Activated CD8-positive, alpha-beta memory T cell treated with anti-CD3 and anti-CD28 coated beads, Interleukin-2, amount 50 U/mL, for 1 hour (primary cell): ENCODE data around the gene IL17A.
"Not testable (repeated sequence)": the region's sequence is repeated elsewhere in the genome, so short reads cannot be mapped to it uniquely, and the experiment has no call there.

Experiments used
- DNase-seq: peaks from one replicate; pipeline ENCODE4 v3.0.0-alpha.2; 2020; ENCODE audit errors: extremely low read depth

IL17A gene

DNA sequence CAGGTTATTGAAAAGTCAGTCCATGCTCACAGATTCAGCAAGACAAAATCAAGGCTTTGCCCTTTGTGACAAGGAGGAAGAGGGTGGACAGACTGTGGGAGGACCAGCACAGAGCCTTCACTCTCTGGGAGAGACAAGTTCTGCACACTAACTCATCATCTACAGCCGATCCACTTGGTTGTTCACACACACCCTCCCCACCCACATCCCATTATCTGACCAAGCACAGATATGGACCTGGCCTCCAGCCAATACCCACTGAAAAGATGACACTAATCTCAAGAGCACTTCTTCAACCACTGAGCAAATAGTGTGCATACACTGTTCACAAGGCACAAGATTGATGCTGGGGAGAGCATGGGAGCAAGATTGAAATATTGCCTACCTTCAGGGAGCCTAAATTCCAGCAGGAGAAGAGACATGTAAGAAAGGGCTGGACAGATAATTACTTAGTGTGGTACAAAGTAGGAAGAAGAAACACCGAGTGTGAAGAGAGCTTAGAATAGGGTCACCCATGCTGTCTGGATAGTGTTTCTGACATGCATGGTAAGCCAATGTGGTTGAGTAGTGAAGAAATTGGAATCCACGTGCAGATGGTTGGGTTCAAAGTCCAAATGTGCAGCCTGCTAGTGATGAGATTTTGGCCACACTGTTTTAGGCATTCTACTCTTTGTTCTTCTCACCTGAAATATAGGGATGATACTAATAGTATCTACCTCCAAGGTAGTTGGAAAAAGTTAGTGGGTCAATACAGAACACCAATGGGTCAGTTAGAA is 21.7 kb upstream of the IL17A start:
- DNase-seq = no peak

DNA sequence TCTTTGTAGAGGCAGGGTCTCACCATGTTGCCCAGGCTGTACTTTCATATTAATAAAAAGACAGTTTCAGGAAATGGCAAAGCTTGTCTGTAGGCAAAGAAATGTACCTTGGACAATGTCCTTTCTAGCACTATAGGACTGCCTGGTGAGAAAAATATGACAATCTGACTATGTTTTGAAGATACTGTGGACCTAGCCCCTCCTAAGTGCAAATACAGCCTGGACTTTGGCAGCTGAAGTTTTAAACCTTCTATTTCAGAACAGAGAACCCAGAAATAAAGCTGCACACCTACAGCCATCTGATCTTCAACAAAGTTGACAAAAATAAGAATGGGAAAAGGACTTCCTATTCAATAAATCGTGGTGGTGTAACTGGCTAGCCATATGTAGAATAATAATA is 18.9 kb upstream of the IL17A start:
- no peak for DNase-seq

DNA sequence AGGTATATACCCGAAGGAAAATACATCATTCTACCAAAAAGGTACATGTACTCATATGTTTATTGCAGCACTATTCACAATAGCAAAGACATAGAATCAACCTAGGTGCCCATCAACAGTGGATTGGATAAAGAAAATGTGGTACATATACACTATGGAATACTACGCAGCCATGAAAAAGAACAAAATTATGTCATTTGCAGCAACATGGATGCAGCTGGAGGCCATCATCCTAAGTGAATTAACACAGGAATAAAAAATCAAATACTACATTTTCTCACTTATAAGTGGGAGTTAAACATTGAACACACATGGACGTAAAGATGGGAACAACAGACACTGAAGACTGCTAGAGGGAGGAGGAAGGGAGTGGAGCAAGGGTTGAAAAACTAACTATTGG is 17.8 kb upstream of the IL17A start:
- DNase-seq = not testable (repeated sequence)

DNA sequence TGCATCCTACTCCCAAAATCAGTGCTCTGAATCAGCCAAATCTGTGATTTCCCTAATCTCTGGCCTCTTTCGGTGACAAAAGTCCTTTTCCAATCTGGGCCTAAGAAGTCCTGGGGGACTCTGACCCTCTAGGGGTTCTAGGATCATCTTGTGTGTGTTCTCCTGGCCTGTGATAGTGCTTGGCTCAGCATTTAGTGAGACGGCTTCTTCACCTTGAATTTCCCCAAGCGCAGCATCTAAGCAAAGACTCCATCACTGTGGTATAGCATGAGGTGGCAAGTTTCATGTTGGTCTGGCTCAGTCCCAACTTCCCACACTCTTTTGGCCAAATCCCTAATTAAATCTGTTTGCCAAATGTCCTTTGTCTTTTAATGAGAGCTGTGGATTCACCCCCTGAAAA is 12.1 kb upstream of the IL17A start:
- no peak for DNase-seq

DNA sequence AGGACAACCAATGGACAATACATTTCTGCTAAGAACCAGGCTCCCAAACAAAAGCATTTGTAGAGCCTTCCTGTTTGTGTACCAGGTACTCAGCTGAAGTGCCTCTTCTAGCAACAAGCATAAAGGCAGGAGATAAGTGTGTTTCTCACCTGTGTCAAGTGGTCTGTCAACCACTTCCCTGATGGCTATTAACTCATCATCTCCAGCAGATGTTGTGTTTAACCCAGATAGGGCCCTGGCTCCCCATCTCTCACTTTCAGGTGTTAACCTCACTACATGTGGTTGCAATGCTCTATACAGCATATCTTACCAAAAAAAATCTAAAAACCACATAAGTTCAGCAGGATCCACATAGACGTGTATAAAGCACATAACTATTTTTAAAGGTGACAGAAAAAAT is 9.6 kb upstream of the IL17A start:
- DNase-seq = no peak

DNA sequence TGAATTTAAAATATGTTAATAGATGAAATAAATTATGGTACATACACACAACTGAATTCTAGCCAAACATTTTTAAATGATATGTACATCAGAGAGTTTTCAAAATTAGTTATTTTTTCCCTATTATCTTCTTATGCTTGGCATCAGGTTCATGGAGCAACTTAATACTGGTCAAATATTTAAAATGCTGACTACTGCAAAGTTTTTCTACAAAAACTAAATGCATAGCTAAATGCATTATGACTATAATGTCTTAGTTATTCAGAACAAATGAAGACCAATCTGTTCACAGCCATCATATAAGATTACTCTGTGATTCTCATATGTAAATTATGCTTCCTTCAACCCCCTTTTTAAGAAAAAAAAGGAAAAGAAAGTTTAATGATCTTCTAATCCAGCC is 8.2 kb upstream of the IL17A start:
- no peak for DNase-seq

DNA sequence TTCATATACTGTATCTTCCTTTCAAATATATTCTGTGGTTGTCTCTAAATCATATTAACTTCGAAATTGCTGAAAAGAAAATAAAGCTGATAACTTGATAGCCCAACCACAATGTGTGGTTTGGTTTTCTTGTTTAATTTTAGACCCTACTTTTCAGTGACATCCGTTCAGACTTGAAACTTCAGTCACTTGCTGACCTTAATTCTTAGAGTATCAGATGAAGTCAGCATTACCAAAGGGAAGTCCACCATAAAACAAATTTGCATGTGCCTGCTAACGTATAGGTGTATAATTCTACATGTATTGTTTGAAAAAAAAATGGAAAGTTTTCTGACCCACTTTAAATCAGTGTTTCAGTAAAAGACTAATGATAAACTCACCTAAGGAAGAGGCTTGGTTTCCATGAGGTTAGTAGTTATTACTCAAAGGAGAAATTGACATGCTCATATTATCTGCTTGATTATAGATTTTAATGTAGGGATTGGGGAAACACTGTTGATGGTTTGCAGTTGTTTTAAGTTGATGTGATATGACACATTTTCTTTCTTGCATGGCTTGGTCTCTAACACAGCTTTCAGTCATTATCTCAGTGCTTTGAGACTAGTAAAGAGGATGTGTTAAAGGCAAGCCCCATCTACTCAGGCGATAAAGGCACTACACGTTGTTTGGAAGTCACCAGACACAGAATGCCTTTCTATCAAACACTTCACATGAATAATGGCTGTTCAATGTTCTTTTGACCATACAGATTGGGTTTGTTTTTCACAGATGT is 5.2 kb upstream of the IL17A start:
- no peak for DNase-seq

DNA sequence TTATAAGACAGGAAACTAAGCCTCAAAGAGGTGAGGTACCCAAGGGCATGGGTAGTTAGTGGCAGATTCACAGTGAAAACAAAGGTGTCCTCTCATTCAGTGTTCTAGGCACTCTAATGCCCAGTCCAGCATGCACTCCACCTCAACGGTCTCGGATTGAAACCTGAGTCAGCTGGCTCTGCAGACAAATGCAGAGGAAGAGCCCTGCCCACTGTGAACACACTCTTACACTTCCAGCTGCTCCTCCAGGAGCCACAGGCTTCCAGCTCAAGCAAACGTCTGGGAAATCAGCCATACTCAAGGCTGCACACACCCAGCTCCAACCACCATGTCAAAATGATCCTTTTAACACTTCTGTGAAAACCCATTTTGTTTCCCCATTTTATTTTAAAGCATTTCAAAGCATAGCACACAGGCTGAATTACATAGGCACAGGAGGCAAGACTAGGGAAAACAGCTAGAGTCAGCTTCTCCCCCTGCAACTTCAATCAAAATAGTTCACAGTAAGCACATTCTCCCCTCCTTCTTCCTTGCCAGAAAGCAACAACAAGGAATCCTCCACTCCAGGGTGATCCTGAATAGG is 3.0 kb upstream of the IL17A start:
- DNase-seq = no peak

DNA sequence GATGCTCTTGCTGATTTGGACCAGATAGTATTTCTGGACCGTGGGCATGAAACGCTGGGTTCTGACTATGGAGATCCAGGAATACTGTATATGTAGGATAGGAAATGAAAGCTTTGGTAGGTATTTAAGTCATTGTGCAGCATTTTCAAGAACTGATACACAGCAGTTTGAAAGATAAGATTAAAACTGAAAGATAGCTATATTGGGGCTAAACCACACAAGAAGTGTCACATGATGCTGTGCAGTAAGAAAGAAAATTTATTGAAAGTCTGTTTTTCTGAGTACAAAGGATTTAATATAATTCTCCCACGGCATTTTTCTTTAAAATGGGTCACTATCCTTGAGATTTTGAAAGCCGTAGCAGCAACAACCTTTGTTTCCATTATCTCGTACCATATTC is 305 bp downstream of the IL17A start:
- DNase-seq = no peak

DNA sequence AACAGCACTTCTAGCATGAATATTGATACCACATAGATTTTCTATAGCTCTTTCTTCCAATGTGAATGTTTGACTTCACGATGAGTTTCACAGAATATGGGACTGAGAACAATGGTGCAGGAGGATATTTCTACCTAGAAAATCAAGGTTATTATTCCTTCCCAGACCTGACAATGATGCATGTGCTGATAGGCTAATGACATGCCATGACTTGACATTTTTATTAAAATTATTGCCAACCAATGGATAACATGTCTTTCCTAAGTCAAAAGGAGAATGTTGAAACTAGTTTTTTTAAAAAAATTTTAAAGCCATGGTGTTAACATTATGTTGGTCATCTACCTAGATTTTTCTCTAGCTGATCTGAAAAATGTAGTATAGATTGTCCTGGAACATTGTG is 923 bp downstream of the IL17A start:
- DNase-seq = no peak

DNA sequence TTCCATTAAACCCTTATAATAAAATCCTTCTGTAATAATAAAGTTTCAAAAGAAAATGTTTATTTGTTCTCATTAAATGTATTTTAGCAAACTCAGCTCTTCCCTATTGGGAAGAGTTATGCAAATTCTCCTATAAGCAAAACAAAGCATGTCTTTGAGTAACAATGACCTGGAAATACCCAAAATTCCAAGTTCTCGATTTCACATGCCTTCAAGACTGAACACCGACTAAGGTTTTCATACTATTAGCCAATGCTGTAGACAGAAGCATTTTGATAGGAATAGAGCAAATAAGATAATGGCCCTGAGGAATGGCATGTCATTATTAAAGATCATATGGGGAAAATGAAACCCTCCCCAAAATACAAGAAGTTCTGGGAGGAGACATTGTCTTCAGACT is 3.8 kb downstream of the IL17A start:
- no peak for DNase-seq

DNA sequence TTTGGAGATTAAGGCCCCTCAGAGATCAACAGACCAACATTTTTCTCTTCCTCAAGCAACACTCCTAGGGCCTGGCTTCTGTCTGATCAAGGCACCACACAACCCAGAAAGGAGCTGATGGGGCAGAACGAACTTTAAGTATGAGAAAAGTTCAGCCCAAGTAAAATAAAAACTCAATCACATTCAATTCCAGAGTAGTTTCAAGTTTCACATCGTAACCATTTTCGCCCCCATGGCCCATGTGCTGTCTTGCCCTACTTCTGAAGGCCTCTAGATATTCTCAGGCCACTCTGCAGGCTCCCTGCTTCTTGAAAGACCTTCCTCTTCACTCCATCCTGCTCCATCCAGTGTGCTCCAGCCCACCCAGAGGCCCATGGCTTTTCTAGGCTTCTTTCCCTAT is 4.2 kb downstream of the IL17A start:
- DNase-seq = no peak

DNA sequence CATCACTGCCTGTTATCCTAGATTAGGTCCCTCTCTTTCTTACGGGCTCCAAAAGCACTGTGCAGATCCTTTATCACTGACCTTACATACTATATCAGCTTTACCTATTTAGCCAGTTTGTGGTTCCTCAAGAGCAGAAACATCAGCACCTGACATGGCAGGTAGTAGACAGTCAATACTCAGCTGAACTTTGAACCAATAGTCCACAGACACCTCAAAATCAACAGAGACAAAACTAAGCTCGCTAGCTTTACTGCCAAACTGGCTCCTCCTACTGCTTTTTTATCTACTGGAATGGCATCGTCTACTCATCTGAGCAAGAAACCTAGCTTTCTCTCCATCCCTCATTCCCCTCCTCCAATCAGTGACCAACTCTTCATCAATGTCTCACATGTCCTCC is 5.6 kb downstream of the IL17A start:
- no peak for DNase-seq

DNA sequence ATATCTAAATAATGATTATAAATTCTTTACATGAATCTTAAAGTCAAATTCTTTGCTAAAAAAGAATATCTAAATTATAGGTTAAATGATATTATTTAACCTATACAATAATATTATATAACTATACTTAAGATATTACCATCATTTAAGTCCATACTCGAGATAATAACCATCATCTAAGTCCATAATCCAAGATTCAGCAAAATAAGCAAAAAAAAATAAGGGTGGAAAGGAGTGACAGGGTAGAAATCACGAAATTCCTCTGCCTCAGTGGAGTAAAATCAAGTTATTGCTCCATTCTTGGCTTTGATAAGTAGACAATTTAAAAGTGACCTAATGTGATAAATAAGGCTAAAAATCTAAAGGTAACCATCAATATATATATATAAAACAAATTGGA is 9.7 kb downstream of the IL17A start:
- no peak for DNase-seq

DNA sequence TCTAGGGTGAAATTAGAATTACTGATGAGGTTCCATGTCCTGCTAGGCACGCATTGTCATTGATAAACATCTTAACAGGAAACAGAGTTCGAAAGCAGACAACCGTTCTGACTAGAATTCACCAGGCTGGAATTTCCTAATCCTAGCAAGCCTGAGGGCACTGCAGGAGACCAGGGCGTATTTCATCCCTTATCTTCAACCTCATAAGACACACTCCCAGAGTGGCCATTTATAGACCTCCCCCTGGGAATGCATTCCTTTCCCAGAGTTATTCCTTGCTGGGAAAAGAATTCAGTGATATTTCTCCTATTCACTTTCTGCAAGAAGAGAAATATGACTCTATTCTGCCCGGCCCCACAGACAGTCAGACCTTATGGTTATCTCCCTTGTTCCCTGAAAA is 13.9 kb downstream of the IL17A start:
- not testable (repeated sequence) for DNase-seq

DNA sequence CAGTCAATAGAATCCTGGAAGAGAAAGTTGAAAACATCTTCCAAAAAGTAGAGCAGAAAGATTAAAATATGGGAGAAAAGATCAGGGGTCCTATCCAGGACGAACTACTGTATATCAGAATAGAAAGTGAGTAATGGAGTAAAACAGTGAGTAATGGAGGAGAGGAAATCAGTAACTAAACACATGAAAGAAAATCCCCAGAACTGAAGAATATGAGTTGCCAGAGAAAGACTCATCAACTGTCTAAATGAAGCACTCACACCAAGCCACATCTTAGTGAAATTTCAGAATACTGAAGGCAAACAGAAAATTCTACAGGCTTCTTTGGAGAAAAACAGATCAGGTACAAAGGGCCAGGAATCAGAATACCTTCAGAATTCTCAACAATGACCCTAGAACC is 14.9 kb downstream of the IL17A start:
- DNase-seq = no peak

DNA sequence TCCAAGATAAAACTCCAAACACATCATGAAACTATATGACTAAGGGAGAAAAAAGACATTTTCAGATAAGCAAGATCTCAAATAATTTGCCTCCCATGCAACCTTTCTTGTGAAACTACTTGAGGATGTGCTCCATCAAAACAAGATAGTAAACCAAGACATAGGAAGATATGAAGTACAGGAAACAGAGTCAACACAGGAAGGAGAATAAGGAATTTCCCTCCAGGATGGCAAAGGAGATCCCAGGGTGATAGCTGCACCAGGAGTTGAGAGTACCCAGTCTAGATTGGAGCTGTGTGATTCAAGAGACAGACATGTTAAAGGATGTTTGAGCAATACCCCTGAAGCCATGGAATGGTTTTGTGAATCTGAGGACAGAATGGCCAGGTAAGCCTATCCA is 15.3 kb downstream of the IL17A start:
- DNase-seq = no peak

DNA sequence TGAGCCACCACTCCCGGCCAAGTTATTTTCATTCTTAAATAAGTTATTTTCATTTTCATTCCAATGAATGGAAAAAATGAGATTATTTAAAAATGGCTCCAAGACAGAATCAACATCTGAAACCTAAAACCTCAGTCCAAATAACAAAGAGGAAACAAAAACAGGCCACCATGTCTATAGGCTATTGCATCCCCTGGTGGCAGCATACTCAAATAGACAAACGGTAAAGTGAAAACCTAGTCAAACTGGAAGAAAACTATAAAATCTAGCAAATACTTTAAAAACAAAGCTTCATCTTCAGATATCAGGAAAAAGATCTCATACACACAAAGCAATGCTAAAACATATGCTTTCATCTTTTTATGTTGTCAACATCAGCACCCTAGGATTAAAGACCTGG is 20.9 kb downstream of the IL17A start:
- no peak for DNase-seq

DNA sequence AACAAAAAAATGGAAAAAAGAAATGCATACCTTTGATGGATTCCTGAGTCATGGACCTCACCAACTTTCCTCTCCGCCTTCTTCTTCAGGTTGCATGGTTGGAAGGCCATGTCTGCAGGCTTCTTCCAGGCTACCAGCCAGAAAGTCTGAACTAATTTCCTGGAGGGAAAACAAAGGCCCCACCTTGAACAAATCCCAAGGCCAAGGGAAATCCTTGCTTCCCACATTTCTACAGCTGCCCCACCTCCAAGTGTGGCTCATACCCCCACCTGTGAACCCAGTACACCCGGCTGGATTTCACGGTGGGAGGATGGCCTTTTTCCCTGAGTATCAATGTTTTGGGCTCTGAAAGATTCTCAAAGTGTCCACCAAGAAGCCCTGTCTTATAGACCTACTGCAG is 22.4 kb downstream of the IL17A start:
- no peak for DNase-seq

DNA sequence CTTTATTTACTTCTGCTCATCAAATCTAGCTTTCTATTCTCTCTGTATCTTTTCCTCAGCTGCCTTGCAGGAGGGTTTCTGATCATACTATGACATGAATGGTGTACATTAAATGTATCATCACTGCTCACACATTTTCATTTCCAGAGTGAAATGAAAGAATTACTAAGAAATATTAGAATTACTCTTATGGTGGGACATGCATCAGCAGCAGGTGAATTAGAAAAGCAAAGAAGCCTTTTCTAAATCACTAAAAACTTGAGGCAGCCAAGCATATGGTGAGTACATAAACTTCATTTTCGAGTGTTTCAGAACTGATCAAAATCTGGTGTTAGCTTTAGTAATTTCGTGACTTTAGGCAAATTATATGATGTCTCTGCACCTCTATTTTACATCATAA is 23.6 kb downstream of the IL17A start:
- DNase-seq = no peak

DNA sequence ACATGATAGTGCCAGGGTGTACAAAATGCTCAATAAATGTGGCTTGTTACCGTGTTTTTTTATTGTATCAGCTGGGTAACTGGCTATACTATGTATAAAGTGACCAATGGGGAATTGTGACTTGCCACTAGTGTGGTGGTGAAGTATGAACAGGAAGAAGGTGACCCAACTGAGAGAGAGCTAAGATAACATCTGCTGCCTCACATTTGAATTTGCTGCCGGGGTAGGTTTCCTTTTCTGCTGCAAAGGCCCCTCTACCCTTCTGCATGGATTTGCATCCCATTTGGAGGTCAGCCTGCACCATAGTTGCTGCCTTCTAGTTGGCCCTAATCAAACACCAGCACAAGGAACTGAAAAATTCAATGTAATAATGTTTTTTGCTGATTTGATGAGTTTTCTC is 24.1 kb downstream of the IL17A start:
- DNase-seq = no peak

DNA sequence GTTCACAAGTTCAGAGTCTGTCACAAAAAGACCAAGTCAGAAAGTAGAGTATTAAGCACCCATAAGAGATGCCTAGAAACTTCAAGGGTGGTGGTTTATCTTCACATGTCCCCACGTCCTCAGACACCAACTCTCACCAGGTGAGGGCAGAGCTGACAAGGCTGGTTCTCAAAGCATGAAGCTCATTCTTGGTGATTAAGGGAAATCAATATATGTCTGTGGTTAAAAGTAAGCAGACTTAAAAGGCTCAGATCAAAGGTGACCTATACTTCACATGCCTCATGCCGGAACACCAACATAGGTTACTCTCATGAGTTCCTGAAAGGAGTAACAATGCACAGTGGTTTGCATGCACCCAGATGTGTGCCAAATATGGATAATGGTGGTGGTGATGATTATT is 27.0 kb downstream of the IL17A start:
- DNase-seq = no peak

DNA sequence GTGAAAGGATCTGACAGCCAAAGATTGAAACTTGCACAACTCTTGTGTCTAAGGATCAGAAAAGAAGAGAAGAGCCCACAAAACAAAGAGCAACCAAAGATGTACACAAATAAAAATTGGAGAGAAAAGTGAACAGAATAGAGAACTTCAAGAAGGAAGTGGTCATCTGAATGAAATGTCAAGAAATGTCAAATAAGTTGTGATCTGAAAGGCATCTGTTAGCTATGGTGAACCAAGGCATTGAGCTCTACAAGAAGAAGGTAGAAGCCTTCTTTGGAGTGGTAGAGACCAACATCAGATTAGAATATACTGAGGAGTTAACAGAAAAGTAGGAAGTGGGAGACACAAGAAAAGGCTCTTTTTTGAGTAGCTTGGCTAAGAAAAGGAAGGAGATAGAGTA is 29.6 kb downstream of the IL17A start:
- DNase-seq = no peak
